A549 (cell line): ENCODE results near the gene PASK. TPM values are rescaled to one million over a fixed set of nuclear protein-coding genes. Genes with fewer than 3 reads are reported as not detected.

ENCODE experiments used
- ATAC-seq, 2 experiments: fragments of 200-7000 bp in 1 of 2; fragments of >200 bp in 1 of 2; cut with Nextera tagmentation in 1 of 2; cut with Tn5 transposase in 1 of 2; 3 replicates each; pipeline versions ENCODE4 v1.8.0 to v1.9.1; 2018 to 2020; ENCODE audit warnings: mild to moderate bottlenecking in 1 of 2, moderate library complexity in 1 of 2
- CTCF ChIA-PET: fragments of 300-600 bp; sonication (Branson Sonifier 250); formaldehyde crosslinking; extraction: SDS; loops from one replicate; lab custom pipeline; 2021; ENCODE audit warnings: antibody characterized with exemption, inconsistent platforms; lab: Yijun Ruan, JAX
- POLR2A ChIA-PET: fragments of 350-600 bp; formaldehyde crosslinking; extraction: SDS; loops from one replicate; lab custom pipeline; 2021; ENCODE audit warnings: antibody characterized with exemption, inconsistent platforms; lab: Yijun Ruan, JAX
- DNase-seq, 2 experiments: peaks; one replicate each; pipeline versions ENCODE4 v3.0.0 to v3.0.0-alpha.2; 2011 to 2016; ENCODE audit warnings: low read depth in 1 of 2, low spot score in 1 of 2
- FAIRE-seq: peaks from 2 replicates; lab custom pipeline; 2011; peaks lifted over from hg19 to GRCh38; lab: Jason Lieb, UNC
- H3K27ac ChIP-seq, 2 experiments: fragments of >200 bp; sonication (Bioruptor Twin); formaldehyde crosslinking; 3 replicates each; pipeline ENCODE4 v1.5.1; 2016 to 2017
- H3K4me1 ChIP-seq: fragments of >200 bp; sonication (Bioruptor Twin); formaldehyde crosslinking; 3 replicates; pipeline ENCODE4 v1.6.1; 2016
- H3K4me2 ChIP-seq: fragments of >200 bp; sonication (Bioruptor Twin); formaldehyde crosslinking; 3 replicates; pipeline ENCODE4 v1.6.1; 2016
- H3K4me3 ChIP-seq: fragments of >200 bp; sonication (Bioruptor Twin); formaldehyde crosslinking; 3 replicates; pipeline ENCODE4 v1.5.1; 2016
- H3K9me3 ChIP-seq: fragments of >200 bp; sonication (Bioruptor Twin); formaldehyde crosslinking; 3 replicates; pipeline ENCODE4 v1.6.1; 2016
- CBX2 ChIP-seq: fragments of 200-600 bp; sonication (generic); IDR thresholded peaks from 2 replicates; pipeline ENCODE4 v1.6.1; 2016; ENCODE audit warnings: low read depth, mild to moderate bottlenecking, borderline replicate concordance
- CEBPB ChIP-seq, 2 experiments: fragments of >200 bp in 1 of 2; sonication (Bioruptor Twin) in 1 of 2; formaldehyde crosslinking in 1 of 2; IDR thresholded peaks; 2 replicates each; pipeline ENCODE4 v1.6.1; 2012 to 2016
- EP300 ChIP-seq, 2 experiments: fragments of >200 bp; sonication (Bioruptor Twin); formaldehyde crosslinking; IDR thresholded peaks; 2 replicates in 1 of 2; 3 replicates in 1 of 2; pipeline ENCODE4 v1.6.1; 2016 to 2017
- HOXB5 ChIP-seq: fragments of 250-450 bp; sonication (Bioruptor Pico); IDR thresholded peaks from 2 replicates; pipeline ENCODE4 v1.5.0; 2020; ENCODE audit warnings: mild to moderate bottlenecking, moderate library complexity
- JUNB ChIP-seq: fragments of >200 bp; sonication (Bioruptor Twin); formaldehyde crosslinking; IDR thresholded peaks from 2 replicates; pipeline ENCODE4 v1.6.1; 2016
- KDM1A ChIP-seq: fragments of 200-600 bp; sonication (generic); IDR thresholded peaks from 2 replicates; pipeline ENCODE4 v1.6.1; 2016; ENCODE audit warnings: low read depth, mild to moderate bottlenecking
- MYC ChIP-seq: IDR thresholded peaks from 2 replicates; pipeline ENCODE4 v1.6.1; 2012; ENCODE audit warnings: mild to moderate bottlenecking, inconsistent platforms, low read length, improper control_type of control experiment, borderline replicate concordance
- NR3C1 ChIP-seq: fragments of >200 bp; sonication (Bioruptor Twin); formaldehyde crosslinking; IDR thresholded peaks from 3 replicates; pipeline ENCODE4 v1.6.1; 2017
- ZC3H11A ChIP-seq: fragments of 450-650 bp; IDR thresholded peaks from 2 replicates; pipeline ENCODE4 v1.6.1; 2014; ENCODE audit warnings: antibody characterized with exemption, mild to moderate bottlenecking
- ZFP36 ChIP-seq: fragments of 450-650 bp; IDR thresholded peaks from 2 replicates; pipeline ENCODE4 v1.6.1; 2014; ENCODE audit warnings: borderline replicate concordance; ENCODE audit not compliant: partially characterized antibody
- WGBS: methylation state at CpG from one replicate; pipeline ENCODE4 v1.1.6; 2017; ENCODE audit errors: missing lambda C conversion rate; 5-methylcytosine and 5-hydroxymethylcytosine counted together
- polyA plus RNA-seq, 4 experiments: library from polyadenylated mRNA; depleted of rRNA in 3 of 4; stranded (reverse); fragments of >200 nt; fragmentation: RNase III in 1 of 4; extraction: RNeasy Plus Mini Kit Qiagen cat#74134 plus additional on column Dnase treatment in 1 of 4; gene quantifications; 2 replicates in 3 of 4; 3 replicates in 1 of 4; pipeline ENCODE4 v1.2.3, GENCODE V29; 2011 to 2017
- TF ChIP-seq, protein P1 (sequence below): fragments of 150-350 bp; IDR thresholded peaks from 2 replicates; pipeline ENCODE4 v1.6.1; 2014; ENCODE audit warnings: low read depth, mild to moderate bottlenecking, low read length
- TF ChIP-seq, protein P2 (sequence below): IDR thresholded peaks from 2 replicates; pipeline ENCODE4 v1.6.1; 2012; ENCODE audit warnings: low read depth, borderline replicate concordance
- TF ChIP-seq, protein P3 (sequence below): IDR thresholded peaks from 2 replicates; pipeline ENCODE4 v1.6.1; 2012
- TF ChIP-seq, protein P4 (sequence below): fragments of >200 bp; sonication (Bioruptor Twin); formaldehyde crosslinking; IDR thresholded peaks from 3 replicates; pipeline ENCODE4 v1.6.1; 2016
- TF ChIP-seq, protein P5 (sequence below): fragments of >200 bp; sonication (Bioruptor Twin); formaldehyde crosslinking; IDR thresholded peaks from 3 replicates; pipeline ENCODE4 v1.5.1; 2016

PASK gene
- polyA plus RNA-seq, 2 of the 4 experiments (the other 2 are of a cell fraction), result 7.4 to 12.4 TPM

DNA sequence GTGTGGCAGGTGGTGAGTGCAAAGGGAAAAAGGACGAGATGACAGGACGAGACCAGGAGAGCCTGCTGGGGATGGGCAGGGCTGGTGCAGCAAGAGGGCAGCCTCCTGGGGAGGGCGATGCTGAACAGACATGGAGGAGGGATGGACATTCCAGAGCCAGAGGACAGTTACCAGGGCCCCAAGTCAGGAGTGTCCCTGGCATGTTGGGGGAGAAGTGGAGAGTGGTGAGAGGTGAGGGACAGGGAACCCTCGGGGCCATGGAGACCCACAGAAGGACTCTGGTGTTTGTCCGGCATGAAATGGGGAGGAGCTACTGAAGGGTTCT lies 66.2 kb downstream of the PASK start (continued):
- TF ChIP-seq, protein P1, sequence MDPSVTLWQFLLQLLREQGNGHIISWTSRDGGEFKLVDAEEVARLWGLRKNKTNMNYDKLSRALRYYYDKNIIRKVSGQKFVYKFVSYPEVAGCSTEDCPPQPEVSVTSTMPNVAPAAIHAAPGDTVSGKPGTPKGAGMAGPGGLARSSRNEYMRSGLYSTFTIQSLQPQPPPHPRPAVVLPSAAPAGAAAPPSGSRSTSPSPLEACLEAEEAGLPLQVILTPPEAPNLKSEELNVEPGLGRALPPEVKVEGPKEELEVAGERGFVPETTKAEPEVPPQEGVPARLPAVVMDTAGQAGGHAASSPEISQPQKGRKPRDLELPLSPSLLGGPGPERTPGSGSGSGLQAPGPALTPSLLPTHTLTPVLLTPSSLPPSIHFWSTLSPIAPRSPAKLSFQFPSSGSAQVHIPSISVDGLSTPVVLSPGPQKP, result no peak

DNA sequence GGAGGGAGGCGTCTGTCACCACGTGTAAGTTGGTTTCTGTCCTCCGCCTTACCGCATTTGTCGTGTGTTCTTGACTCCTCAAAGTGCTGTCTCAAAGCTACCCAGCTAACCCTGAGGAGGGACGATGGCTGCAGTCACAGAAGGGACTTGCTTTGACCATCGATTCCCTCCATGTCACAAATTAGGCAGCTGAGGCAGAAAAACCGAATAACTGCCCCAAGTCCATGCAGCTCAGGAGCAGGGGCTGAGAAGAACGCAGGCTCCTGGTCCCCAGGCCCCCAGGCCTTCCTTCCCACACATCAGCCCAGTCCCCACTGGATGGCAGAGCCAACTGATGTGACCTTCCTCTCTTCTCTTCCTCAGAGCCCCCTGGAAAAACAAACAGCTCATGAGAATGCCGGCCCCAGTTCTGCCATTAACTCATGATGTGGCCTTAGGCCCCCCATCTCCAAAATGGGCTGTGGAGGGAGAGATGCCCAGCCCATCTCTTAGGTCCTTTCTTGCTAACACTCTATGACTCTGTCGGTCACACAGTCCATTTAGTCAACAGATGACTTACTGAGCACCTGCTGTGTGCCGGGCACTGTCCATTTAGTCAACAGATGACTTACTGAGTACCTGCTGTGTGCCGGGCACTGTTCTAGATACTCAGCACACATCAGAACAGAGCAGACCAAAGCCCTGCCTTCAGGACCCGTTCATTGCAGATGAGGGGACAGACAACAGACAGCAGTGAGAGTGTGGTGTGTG lies 66.8 kb downstream of the PASK start:
- no peaks in the 10 kb centered on the region for H3K9me3 ChIP-seq
- no peak for TF ChIP-seq KDM1A
- DNase-seq (no peak), FAIRE-seq (no peak), ATAC-seq (peak in 1 of 2 experiments; percentile 8; a peak in 4 of 6 replicates)
- CTCF ChIA-PET, result interaction anchor here (0.7 to 0.9 kb wide), 2 partner anchors 168 to 691 kb away, joined by 3 read pairs; no protein-coding TSS in a partner anchor
- POLR2A ChIA-PET, result no interaction called here
- no peak overlapping the region for H3K27ac ChIP-seq
- no peaks in the 10 kb centered on the region for H3K4me1 ChIP-seq
- H3K4me2 ChIP-seq, result no peak overlapping the region
- 90% methylated on average over 12 of the region's 14 CpGs for WGBS
- H3K4me3 ChIP-seq, result no peak overlapping the region

DNA sequence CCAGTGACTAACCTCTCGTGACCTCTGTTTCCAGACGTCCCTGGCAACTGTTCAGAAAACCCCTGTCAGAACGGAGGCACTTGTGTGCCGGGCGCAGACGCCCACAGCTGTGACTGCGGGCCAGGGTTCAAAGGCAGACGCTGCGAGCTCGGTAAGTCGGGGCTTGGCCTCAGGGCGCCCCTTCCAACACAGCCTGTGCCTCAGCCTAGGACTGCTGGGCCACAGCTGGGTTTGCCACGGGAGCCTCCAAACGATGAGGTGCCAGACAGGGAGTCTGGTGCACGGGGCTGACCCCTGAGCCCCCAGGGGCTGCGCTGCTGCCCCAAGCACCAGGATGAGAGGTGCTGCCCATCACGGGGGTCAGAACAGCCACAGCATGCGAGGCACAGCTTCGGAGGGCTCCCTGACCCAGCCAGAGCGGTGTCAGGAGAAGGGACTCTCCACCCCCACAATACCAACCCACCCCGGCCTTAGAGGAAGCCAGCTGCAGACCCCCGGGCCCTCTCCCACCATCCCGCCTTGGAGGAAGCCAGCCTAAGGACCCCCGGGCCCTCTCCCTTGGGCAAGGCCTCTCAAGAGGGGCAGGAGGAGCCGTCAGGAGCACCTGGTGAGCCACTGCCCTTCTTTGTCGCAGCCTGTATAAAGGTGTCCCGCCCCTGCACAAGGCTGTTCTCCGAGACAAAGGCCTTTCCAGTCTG lies 67.5 kb downstream of the PASK start:
- no peak for DNase-seq
- ChIA-PET CTCF (interaction anchor here (0.9 kb wide), 1 partner anchor 167 kb away, joined by 3 read pairs; no protein-coding TSS in a partner anchor), POLR2A (no interaction called here)
- peak in 1 of 2 experiments; percentile 12; a peak in 2 of 6 replicates for ATAC-seq
- no peaks in the 10 kb centered on the region for H3K9me3 ChIP-seq
- TF ChIP-seq CBX2 (no peak), NR3C1 (no peak), ZC3H11A (no peak), ZFP36 (no peak), MYC (no peak), HOXB5 (CRISPR knock-in tag) (no peak), JUNB (no peak), EP300 (IDR thresholded peaks at IDR 0.05) (no peak), CEBPB (IDR thresholded peaks at IDR 0.05) (no peak)
- TF ChIP-seq, protein P2, sequence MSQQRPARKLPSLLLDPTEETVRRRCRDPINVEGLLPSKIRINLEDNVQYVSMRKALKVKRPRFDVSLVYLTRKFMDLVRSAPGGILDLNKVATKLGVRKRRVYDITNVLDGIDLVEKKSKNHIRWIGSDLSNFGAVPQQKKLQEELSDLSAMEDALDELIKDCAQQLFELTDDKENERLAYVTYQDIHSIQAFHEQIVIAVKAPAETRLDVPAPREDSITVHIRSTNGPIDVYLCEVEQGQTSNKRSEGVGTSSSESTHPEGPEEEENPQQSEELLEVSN, result no peak
- TF ChIP-seq, protein P3, sequence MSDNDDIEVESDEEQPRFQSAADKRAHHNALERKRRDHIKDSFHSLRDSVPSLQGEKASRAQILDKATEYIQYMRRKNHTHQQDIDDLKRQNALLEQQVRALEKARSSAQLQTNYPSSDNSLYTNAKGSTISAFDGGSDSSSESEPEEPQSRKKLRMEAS, result no peak
- TF ChIP-seq, protein P4, sequence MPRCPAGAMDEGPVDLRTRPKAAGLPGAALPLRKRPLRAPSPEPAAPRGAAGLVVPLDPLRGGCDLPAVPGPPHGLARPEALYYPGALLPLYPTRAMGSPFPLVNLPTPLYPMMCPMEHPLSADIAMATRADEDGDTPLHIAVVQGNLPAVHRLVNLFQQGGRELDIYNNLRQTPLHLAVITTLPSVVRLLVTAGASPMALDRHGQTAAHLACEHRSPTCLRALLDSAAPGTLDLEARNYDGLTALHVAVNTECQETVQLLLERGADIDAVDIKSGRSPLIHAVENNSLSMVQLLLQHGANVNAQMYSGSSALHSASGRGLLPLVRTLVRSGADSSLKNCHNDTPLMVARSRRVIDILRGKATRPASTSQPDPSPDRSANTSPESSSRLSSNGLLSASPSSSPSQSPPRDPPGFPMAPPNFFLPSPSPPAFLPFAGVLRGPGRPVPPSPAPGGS, result no peak
- TF ChIP-seq, protein P5, sequence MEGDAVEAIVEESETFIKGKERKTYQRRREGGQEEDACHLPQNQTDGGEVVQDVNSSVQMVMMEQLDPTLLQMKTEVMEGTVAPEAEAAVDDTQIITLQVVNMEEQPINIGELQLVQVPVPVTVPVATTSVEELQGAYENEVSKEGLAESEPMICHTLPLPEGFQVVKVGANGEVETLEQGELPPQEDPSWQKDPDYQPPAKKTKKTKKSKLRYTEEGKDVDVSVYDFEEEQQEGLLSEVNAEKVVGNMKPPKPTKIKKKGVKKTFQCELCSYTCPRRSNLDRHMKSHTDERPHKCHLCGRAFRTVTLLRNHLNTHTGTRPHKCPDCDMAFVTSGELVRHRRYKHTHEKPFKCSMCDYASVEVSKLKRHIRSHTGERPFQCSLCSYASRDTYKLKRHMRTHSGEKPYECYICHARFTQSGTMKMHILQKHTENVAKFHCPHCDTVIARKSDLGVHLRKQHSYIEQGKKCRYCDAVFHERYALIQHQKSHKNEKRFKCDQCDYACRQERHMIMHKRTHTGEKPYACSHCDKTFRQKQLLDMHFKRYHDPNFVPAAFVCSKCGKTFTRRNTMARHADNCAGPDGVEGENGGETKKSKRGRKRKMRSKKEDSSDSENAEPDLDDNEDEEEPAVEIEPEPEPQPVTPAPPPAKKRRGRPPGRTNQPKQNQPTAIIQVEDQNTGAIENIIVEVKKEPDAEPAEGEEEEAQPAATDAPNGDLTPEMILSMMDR, result no peak
- no peak for FAIRE-seq
- WGBS, result 84% methylated on average over 16 of the region's 28 CpGs
- no peak overlapping the region for H3K4me2 ChIP-seq
- no peak overlapping the region for H3K4me3 ChIP-seq
- H3K4me1 ChIP-seq, result no peaks in the 10 kb centered on the region
- no peak overlapping the region for H3K27ac ChIP-seq
